ENCODE measurements around the gene SMAD7. TPM values are rescaled to one million over a fixed set of nuclear protein-coding genes. Genes with fewer than 3 reads are reported as not detected.

Gene SMAD7
- total RNA-seq, 2 experiments from 2014 or later: 244 to 254 TPM

- H3K9me3 Mint-ChIP-seq: no peaks in the 10 kb centered on the region
- no peak for TF ChIP-seq CTCF (IDR thresholded peaks at IDR 0.05)
- CTCF ChIA-PET: interaction anchor here (0.6 kb wide), 1 partner anchor 8 kb away, joined by 3 read pairs; no protein-coding TSS in a partner anchor
Measured at GRCh38 chr18:48988508-48989303, 37.9 kb upstream of the SMAD7 start.

GRCh38 chr18:48987821-48988220 lies 37.1 kb upstream of the SMAD7 start:
- Mint-ChIP-seq H3K4me1 (ENCODE audit: low read depth) (no peaks in the 10 kb centered on the region), H3K4me3 (no peak overlapping the region), H3K9me3 (no peaks in the 10 kb centered on the region), H3K27me3 (no peaks in the 10 kb centered on the region), H3K36me3 (ENCODE audit: low read depth) (no peaks in the 10 kb centered on the region), H3K27ac (no peak overlapping the region)
- TF ChIP-seq CTCF (IDR thresholded peaks at IDR 0.05): no peak
- Histone ChIP-seq H3K36me3 (ENCODE audit: insufficient read depth, low read length) (no peaks in the 10 kb centered on the region), H3K27me3 (ENCODE audit: control insufficient read depth in 1 of 2, insufficient read depth in 2 of 2, low read length in 2 of 2) (no peaks in the 10 kb centered on the region), H3K27ac (ENCODE audit: low read depth in 1 of 2, low read length in 2 of 2) (no peak overlapping the region), H3K9me3 (ENCODE audit: control insufficient read depth in 1 of 2, insufficient read depth in 1 of 2, low read length in 2 of 2) (no peaks in the 10 kb centered on the region), H3K4me3 (ENCODE audit: low read length) (no peak overlapping the region), H3K4me1 (ENCODE audit: insufficient read depth, low read length) (no peaks in the 10 kb centered on the region)
- intact Hi-C loops (cut with DNase I, micrococcal nuclease): no loop called here
- ATAC-seq (ENCODE audit: poor library complexity) (no peak), DNase-seq (no peak)
- ChIA-PET CTCF (no interaction called here), POLR2A (no interaction called here)

More at GRCh38 chr18:48988508-48989303, 37.9 kb upstream of the SMAD7 start:
- Mint-ChIP-seq H3K27ac (no peak overlapping the region), H3K27me3 (no peaks in the 10 kb centered on the region), H3K4me3 (no peak overlapping the region), H3K4me1 (ENCODE audit: low read depth) (no peaks in the 10 kb centered on the region), H3K36me3 (ENCODE audit: low read depth) (no peaks in the 10 kb centered on the region)
- ATAC-seq (ENCODE audit: poor library complexity) (no peak), DNase-seq (no peak)
- intact Hi-C loops (cut with DNase I, micrococcal nuclease): no loop called here
- POLR2A ChIA-PET: no interaction called here
- H3K4me3 ChIP-seq (ENCODE audit: low read length): no peak overlapping the region
- H3K4me1 ChIP-seq (ENCODE audit: insufficient read depth, low read length): no peaks in the 10 kb centered on the region
- no peak overlapping the region for H3K27ac ChIP-seq (ENCODE audit: low read depth in 1 of 2, low read length in 2 of 2)
- H3K36me3 ChIP-seq (ENCODE audit: insufficient read depth, low read length): no peaks in the 10 kb centered on the region
- H3K27me3 ChIP-seq (ENCODE audit: control insufficient read depth in 1 of 2, insufficient read depth in 2 of 2, low read length in 2 of 2): no peaks in the 10 kb centered on the region
- H3K9me3 ChIP-seq (ENCODE audit: control insufficient read depth in 1 of 2, insufficient read depth in 1 of 2, low read length in 2 of 2): no peaks in the 10 kb centered on the region

GRCh38 chr18:48986851-48987761 lies 36.3 kb upstream of the SMAD7 start:
- no peaks in the 10 kb centered on the region for H3K36me3 ChIP-seq (ENCODE audit: insufficient read depth, low read length)
- no peaks in the 10 kb centered on the region for H3K27me3 ChIP-seq (ENCODE audit: control insufficient read depth in 1 of 2, insufficient read depth in 2 of 2, low read length in 2 of 2)
- H3K4me1 ChIP-seq (ENCODE audit: insufficient read depth, low read length): peaks cover 2% of the 10 kb centered on the region
- no peak overlapping the region for H3K27ac ChIP-seq (ENCODE audit: low read depth in 1 of 2, low read length in 2 of 2)
- no peaks in the 10 kb centered on the region for H3K36me3 Mint-ChIP-seq (ENCODE audit: low read depth)
- H3K4me1 Mint-ChIP-seq (ENCODE audit: low read depth): peaks cover 6% of the 10 kb centered on the region
- H3K4me3 ChIP-seq (ENCODE audit: low read length): no peak overlapping the region
- ChIA-PET CTCF (no interaction called here), POLR2A (no interaction called here)
- ATAC-seq (ENCODE audit: poor library complexity): no peak
- H3K9me3 ChIP-seq (ENCODE audit: control insufficient read depth in 1 of 2, insufficient read depth in 1 of 2, low read length in 2 of 2): no peaks in the 10 kb centered on the region
- TF ChIP-seq CTCF (IDR thresholded peaks at IDR 0.05): no peak
- H3K9me3 Mint-ChIP-seq: no peaks in the 10 kb centered on the region
- no peak overlapping the region for H3K27ac Mint-ChIP-seq
- peaks cover 3% of the 10 kb centered on the region for H3K27me3 Mint-ChIP-seq
- intact Hi-C loops (cut with DNase I, micrococcal nuclease): no loop called here
- no peak overlapping the region for H3K4me3 Mint-ChIP-seq
- no peak for DNase-seq
